Occipital lobe (tissue), 2 donors: ENCODE results near the gene CSGALNACT2. TPM values are rescaled to one million over a fixed set of nuclear protein-coding genes. Genes with fewer than 3 reads are reported as not detected.

Experiments used
- DNase-seq: peaks from one replicate; lab custom pipeline; 2025; lab: John Stamatoyannopoulos, UW
- total RNA-seq: library from RNA; depleted of rRNA; stranded (reverse); fragments of >200 nt; gene quantifications from one replicate; pipeline ENCODE4 v1.2.3, GENCODE V29; 2014

The CSGALNACT2 gene
- total RNA-seq, 1 donor from 2014 or later, result 68.3 TPM

DNA sequence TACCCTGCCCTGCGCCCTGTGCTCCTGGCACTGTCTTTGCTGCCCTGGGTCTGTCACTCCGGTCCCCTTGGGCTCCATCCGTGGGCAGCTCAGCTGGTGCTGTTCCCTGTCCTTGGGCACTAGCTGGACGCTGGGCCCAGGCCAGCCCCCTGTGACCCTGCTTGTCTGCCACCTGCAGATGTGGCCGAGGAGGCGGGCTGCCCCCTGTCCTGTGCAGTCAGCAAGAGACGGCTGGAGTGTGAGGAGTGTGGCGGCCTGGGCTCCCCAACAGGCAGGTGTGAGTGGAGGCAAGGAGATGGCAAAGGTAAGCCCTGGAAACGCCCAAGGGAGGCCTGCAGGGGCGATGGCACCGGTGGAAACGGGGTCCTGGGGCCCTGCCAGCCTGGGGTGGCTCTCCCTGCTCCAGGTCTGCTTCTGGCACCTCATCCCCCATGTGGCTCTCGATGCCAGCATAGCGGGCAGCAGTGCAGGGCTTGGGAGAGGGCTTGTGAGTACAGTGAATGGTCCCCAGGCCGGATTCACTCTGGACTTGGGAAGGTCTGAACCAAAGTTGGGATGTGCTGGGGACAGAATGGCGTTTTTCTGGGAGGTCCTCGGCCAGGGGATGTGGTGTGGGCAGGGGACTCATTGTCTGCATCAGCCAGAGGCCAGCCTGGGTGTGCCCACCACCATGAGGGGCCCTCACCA is 26.2 kb upstream of the CSGALNACT2 start:
- DNase-seq, result no peak

DNA sequence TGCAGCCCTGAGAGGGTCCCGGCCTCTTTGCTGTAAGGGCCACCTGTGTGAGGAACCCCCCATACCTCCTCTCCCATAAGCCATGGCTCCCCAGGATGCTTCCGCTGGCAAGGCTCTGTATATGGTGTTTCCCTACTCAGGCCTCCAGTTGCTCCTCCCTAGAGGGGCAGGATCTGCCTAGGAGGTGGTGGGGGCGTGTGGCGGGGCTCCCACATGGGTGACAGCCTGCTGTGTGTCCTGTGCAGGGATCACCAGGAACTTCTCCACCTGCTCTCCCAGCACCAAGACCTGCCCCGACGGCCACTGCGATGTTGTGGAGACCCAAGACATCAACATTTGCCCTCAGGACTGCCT is 25.7 kb upstream of the CSGALNACT2 start:
- no peak for DNase-seq

DNA sequence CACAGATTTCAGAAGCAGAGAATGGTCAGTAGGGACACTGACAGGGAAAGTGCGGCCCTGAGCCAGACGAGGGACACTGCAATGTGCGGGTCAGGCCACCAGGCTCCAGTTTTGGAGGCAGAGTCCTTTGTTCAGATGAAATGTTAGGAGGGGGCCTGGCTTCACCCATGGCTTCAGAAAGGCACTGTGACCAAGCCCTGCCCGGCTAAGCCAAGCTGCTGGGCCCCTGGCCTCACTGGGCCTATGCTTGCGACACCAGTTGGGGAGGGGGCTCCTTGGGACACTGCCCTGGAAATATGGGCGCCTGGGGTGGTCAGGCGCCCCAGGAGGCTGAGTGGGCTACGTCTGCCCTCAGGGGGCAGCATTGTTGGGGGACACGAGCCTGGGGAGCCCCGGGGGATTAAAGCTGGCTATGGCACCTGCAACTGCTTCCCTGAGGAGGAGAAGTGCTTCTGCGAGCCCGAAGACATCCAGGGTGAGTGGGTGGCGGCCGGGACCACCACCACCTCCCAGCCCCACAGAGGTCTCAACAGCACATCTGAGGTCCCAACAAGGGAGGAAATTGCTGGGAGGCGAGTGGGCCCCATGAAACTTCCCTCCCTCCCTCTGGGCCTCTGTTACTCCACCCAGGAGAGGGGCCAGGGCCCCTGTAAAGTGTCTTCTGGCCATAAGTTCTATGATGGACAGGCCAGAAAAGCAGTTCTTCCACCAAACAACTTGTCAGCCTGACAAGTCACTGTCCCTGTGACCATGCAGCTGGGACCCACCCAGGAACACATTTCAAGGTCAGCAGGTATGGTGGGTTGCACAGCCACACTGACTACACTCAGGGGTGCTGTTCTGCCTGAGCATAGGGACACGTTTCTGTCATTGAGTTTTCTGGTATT is 24.8 kb upstream of the CSGALNACT2 start:
- no peak for DNase-seq

DNA sequence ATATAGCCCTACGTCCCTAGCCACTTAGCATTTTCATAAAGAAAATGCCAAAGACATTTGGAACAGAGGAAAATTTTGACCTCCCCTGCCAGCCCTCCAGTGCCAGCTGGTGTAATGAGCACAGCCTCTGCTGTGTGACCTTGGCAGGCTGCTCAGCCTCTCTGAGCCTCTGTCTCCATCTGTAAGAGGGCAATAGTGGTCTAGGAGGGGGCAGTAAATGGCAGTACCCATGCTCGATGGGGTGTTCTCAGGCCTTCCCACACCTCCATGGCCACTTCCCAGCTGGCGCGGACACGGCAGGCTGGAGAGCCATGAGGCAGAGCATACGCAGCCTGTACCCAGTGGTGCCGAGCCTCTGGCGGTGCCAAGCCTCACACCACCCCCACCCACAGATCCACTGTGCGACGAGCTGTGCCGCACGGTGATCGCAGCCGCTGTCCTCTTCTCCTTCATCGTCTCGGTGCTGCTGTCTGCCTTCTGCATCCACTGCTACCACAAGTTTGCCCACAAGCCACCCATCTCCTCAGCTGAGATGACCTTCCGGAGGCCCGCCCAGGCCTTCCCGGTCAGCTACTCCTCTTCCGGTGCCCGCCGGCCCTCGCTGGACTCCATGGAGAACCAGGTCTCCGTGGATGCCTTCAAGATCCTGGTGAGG is 24.0 kb upstream of the CSGALNACT2 start:
- DNase-seq, result no peak

DNA sequence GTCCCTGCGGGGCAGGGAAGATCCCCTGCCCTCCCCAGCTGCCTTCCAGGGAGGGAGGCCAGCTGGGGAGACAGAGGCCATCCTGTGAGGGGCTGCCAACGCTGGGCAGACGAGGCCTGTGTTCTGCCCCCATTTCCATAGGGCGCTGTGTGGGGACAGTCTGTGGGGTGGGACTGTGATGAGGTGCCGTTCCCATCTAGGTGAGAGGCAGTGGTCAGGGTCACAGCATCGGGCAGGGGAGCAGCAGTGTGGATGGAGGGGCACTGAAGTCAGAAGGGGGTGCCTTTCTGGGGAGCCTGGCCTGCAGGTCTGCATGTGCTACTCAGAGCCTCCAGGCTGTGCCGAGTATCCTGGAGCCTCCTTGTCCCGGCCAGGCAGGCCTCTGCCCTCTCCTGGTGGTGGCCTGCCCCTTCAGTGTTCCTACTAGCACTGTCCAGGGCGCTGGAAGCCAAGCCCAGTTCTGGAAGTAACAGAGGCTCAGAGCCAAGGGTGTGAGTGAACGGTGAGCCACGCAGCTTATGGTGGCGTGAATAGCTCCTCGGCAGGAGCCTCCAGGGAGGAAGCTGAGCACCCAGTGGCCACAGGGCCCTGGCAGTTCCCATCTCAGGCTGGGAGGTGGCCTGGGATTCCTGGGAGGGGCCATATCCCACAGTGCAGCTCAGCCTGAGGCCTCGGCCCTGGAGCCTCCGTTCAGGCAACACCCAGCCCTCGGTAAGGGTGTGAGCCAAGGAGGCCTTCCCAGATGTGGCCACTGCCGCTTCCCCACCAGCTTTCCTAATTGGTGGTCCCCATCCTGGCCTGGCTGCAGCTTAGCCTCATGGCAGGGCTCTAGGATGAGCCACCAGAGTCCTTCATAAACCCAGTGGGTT is 23.3 kb upstream of the CSGALNACT2 start:
- no peak for DNase-seq

DNA sequence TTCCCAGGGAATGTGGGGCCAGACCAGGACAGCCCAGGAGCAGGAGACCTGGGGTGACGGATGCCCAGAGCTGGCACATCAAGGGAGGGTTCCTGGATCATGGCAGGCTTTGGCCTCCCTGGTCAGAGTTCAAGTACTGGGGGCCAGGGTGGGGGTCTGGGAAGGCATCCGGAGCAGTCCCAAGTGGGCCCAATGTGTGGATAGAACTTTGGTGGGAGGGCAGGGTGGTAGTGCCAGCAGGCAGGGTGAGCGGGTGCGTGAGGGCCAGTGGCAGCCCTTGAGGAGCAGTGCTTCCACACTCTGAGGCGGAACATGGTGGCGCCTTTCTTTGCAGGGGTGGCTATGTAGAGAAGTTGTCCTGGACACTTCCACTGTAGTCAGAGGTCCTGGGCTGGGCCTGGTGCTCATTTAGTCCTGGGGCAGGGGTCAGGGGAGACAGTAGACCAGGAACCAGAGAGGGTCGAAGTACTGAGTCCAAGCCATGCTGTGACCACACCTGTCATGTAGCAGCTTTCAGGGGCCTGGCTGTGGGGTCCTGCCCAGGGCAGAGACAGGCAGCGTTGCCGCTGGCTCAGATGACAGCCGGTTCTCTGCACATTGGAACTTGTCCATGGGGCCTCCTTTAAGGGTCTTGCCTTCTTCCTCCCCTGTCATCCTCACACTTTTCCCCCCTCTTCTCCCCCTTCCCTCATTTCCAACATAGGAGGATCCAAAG is 22.2 kb upstream of the CSGALNACT2 start:
- no peak for DNase-seq

DNA sequence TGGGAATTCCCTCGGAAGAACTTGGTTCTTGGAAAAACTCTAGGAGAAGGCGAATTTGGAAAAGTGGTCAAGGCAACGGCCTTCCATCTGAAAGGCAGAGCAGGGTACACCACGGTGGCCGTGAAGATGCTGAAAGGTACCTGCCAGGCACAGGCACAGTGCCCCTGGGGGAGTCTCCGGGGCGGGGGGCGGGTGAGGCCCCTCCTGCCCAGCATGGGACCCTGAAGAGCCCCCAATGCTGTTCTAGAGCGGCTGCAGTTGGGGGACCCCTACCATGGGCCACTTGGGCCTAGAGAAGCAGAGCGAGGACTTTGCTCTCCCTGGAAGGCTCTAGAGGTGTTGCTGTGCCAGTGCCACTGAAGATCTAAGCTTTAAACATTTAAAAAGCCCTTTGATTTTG is 21.6 kb upstream of the CSGALNACT2 start:
- no peak for DNase-seq

DNA sequence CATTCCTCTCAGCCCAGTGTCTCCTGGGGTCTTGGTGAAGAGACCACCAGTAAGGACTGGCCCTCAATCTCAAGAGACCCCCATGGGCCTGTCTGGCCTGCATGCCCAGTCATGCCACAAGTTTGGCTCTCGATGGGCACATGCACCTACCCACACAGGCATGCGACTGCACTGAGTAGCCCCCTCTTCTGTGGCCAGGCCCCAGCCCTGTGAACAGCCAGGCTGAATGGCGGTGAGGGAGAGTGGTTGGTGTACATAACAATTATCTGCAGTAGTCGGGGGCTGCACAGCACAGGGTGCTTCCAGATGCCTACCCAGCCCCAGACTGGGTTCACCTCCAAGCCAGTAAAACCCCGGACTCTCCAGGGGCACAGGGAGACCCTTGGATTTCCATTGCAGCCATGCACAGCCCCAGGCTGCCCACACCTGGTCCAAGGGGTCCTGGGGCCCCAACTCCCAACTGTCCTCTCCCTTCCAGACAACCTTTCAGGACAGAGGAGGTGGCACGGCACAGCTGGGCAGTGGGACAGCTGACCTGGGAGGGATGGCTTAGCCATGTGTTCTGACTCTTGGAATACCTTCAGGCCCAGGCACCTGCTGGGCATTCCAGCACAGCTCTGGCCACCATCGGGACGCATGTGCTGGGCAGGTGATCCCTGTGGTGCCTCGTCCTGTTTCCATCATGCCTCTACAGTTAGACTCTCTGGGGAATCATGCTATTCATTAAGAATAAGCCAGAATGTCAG is 21.0 kb upstream of the CSGALNACT2 start:
- DNase-seq, result no peak

DNA sequence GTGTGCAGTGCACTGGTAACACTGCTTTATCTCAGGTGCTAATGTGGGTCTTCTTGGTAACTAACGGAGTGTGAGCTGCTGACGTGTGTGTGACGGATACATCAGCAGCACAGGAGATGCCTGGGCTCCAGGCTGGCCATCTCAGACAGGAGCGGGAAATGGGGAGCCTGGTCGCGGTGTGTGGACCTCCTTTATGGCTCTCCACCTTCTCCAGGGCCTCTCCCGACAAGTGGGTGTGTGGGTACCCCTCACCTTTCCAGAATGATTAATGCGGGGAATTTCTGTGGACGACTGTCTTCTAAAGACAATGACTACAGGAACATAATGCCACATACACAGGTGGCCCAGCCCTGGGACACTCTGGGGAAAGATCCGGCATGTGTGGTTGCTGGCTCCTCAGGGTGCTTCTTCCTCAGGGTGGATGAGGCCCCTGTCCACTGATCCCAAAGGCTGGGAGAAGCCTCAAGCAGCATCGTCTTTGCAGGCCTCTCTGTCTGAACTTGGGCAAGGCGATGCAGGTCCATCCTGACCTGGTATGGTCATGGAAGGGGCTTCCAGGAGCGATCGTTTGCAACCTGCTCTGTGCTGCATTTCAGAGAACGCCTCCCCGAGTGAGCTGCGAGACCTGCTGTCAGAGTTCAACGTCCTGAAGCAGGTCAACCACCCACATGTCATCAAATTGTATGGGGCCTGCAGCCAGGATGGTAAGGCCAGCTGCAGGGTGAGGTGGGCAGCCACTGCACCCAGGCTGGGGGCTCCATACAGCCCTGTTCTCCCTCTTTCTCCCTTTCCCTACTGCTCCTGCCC is 20.3 kb upstream of the CSGALNACT2 start:
- DNase-seq, result no peak

DNA sequence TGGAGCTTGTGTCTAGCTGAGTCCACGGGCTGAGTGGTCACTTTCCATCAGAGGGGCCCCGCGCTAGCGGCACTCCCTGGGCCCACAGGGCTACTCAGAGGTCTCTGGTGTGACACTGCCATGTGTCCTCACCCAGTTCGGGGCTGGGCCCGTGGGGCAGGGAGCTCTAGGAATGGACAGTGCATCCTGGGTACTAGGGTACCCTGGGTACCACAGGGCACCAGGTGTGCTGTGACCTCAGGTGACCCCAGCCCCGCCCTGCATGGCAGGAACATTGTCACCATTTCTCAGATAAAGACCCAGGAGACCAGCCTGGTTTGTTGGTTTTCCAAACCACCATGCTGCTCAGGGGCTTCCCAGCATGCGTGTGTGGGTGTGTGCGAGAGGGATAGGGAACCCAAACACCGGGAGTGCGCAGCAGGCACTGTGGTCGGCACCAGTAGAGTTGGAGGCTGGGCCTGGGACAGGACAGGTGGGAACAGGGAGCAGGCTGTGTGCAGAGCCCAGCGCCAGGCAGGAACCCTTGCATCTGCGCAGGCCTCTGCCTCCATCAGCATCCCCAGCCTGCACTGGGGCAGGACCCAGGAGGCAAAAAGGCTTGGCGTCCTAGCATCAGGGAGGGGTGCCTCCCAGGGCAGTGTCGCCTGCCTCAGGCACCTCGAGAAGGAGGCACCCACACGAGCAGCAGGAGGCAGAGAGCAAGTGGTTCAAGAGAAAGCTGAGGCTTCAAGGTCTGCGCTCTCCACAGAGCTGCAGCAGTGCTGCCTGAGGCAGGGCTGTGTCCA is 19.4 kb upstream of the CSGALNACT2 start:
- DNase-seq, result no peak

DNA sequence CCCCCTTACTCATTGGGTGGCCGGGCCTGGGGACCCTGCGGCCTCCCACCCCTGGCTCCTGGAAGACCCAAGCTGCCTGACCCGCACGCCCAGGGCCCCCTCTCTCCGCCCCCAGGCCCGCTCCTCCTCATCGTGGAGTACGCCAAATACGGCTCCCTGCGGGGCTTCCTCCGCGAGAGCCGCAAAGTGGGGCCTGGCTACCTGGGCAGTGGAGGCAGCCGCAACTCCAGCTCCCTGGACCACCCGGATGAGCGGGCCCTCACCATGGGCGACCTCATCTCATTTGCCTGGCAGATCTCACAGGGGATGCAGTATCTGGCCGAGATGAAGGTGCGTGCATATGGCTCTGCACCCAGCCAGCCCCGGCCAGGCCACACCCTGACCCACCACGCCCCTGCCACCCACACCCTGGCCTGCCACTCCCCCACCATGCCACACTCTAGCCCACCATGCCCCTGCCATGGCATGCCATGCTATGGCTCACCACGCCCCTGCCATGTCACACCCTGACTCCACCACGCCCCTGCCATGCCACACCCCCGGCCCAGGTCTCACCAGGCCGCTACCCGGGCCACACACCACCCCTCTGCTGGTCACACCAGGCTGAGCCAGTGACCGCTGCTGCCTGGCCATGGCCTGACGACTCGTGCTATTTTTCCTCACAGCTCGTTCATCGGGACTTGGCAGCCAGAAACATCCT is 18.7 kb upstream of the CSGALNACT2 start:
- DNase-seq, result no peak

DNA sequence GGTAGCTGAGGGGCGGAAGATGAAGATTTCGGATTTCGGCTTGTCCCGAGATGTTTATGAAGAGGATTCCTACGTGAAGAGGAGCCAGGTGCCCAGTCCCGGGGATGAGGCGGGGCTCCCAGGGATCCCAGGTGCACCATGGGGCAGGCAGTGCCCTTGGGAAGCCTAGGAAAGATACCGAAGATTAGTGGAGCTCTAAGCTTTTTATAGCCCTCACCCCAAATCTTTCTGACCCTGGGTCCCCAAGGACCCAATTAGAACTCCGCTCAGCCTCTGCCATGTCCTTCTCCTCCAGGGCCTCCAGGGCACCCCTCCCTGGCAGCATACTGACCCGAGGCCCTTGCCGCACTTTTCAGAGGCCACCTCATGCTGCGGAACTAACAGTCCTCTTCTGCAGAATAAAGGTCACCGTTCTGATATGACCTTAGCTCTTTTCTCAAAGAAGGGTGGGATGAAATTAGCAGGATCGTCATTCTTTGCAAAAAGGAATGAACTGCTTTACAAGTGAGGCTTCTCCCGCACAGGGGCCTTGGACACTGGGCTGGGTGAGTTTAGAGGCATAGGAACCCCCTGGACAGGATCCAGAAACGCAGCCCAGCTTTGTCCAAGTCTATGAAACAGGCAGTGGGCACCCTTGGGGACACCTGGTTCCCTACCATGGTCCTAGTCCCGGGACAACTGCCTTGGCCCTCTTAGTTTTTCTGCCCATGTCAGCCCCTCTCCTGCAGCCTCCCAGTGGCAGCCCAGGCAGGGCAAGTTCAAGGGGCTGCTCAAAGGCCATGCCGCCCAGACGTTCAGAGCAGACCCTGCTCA is 17.9 kb upstream of the CSGALNACT2 start:
- DNase-seq, result no peak

DNA sequence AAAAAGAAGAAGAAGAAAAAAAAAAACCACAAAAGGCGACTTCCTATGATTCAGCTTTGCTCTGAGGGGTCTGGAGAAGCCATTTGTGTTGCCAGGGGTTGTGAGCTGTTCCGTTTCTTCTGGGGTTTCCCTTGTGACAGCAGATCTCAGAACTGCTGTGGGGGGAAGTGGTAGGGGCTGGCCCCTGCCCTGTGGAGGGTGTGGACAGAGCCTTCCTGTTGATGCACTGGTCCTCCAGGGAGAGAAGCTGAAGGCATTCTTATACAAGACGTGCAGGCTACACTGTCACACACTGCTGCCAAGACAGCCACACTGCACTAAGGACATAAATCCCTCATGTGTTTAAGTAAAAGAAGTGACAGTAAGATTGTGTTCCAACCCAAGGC is 17.3 kb upstream of the CSGALNACT2 start:
- no peak for DNase-seq

DNA sequence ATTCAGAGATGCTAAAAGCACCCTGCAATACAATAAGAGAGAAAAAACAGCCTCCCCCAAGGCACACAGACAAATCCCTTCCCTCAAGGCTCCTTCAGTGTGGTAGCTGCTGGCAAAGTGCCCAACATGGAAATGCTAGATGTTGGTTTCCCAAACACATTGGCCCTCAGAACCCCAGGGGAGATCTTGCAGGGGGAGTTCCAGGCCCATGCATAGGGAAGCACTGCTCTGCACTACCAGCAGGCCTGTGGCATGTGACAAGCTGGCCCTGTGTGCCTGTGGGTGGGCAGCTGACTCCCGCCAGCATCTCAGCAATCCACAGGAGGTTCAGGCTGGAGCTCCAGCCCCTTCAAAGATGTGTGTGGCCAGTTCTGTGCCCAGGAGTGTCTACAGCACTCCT is 16.8 kb upstream of the CSGALNACT2 start:
- DNase-seq, result no peak

DNA sequence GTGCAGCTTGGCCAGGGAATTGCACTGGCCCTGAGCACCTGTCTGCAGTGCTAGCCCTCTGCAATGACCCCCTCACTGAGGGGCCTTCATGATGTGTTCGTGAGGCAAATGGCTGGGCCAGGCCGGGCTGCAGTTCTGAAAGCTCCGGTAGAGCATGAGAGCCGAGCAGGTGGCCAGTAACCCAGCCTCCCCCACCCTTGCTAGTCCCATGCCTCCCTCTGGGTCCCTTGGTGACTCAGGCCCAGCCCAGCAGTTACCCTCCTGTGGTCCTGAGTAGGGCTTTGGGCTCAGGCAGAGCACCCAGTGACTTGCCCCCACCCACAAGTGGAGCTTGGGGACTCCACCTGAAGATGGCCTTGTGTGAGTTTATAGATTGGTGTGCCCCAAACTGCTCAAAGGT is 16.1 kb upstream of the CSGALNACT2 start:
- no peak for DNase-seq

DNA sequence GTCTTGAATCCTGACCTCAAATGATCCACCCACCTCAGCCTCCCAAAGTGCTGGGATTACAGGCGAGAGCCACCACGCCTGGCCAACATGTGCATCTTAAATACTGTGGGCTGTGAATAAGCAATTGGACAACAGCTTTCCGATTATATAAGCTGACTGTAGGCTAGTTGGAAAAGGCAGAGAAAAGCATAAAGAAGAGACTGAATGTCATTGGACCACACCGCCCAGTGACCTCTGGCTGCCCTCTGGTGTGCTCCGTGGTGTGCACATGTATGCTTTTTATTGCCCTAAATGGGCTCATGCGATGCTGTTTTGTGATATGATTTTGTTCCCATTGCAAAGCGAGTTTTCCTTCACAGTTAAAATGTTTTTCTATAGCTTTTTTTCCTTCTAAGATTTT is 15.4 kb upstream of the CSGALNACT2 start:
- no peak for DNase-seq
